Mucosa of descending colon (tissue), 3 donors: ENCODE results near the gene LYZL2. TPM values are rescaled to one million over a fixed set of nuclear protein-coding genes. Genes with fewer than 3 reads are reported as not detected.

ENCODE experiments used
- ATAC-seq: fragments of 200-7000 bp; cut with Tn5 transposase; one replicate; pipeline ENCODE4 v1.9.1; 2020; ENCODE audit warnings: mild to moderate bottlenecking, moderate library complexity
- DNase-seq, 3 donors: peaks; one replicate each; pipeline ENCODE4 v3.0.0-alpha.2; 2020
- H3K36me3 ChIP-seq: fragments of 200-600 bp; one replicate; pipeline ENCODE4 v1.8.0; 2021; ENCODE audit warnings: low read depth, mild to moderate bottlenecking
- H3K4me1 ChIP-seq: fragments of 200-600 bp; one replicate; pipeline ENCODE4 v1.8.0; 2021; ENCODE audit warnings: low read depth, mild to moderate bottlenecking
- H3K4me3 ChIP-seq: fragments of 200-600 bp; one replicate; pipeline ENCODE4 v1.8.0; 2021; ENCODE audit warnings: mild to moderate bottlenecking
- H3K9me3 ChIP-seq: fragments of 200-600 bp; one replicate; pipeline ENCODE4 v1.8.0; 2021; ENCODE audit warnings: mild to moderate bottlenecking
- CTCF ChIP-seq: fragments of 200-600 bp; IDR thresholded peaks from one replicate; pipeline ENCODE4 v1.8.0; 2022; ENCODE audit warnings: antibody characterized with exemption, mild to moderate bottlenecking
- intact Hi-C, 2 donors: fragments of 100-400 bp; cut with DNase I in 1 of 2; cut with micrococcal nuclease in 1 of 2; formaldehyde crosslinking; loops; one replicate each; pipeline versions ENCODE4 v1.11.0 to v1.11.1; 2022; cut with DNase I, micrococcal nuclease
- total RNA-seq, 3 donors: library from RNA; stranded (reverse); fragmentation: NEBNext Ultra II Directional in 2 of 3; extraction: Animal tissue kit (Norgen Biotek cat#: 25700) in 2 of 3; gene quantifications; one replicate each; pipeline versions ENCODE4 v1.2.1 to v1.2.4, GENCODE V29; 2021 to 2023
- donor health status: DM: no; HTN: no; CAD: no; lungs with moderate emphysema.
- donor health status: DM: no; HTN: no; CAD: no.
- donor health status: DM: no; HTN: yes; CAD: no.

Gene LYZL2
- total RNA-seq, 3 donors from 2014 or later, result not detected

GRCh38 chr10:30574432-30574796, 55.1 kb downstream of the LYZL2 start:
- no peaks in the 10 kb centered on the region for H3K4me1 ChIP-seq
- DNase-seq (no peak), ATAC-seq (no peak)
- no peaks in the 10 kb centered on the region for H3K36me3 ChIP-seq
- intact Hi-C loops, result no loop called here
- no peaks in the 10 kb centered on the region for H3K9me3 ChIP-seq
- H3K4me3 ChIP-seq, result no peak overlapping the region
- no peak for TF ChIP-seq CTCF

- no peak for TF ChIP-seq CTCF
- H3K4me1 ChIP-seq, result no peaks in the 10 kb centered on the region
- H3K36me3 ChIP-seq, result no peaks in the 10 kb centered on the region
- DNase-seq, result no peak
- no peak overlapping the region for H3K4me3 ChIP-seq
- intact Hi-C loops, result no loop called here
- H3K9me3 ChIP-seq, result no peaks in the 10 kb centered on the region
- ATAC-seq, result no peak
Observed at GRCh38 chr10:30573721-30574431, 55.7 kb downstream of the LYZL2 start.

GRCh38 chr10:30565449-30565848, 64.1 kb downstream of the LYZL2 start:
- no peak for DNase-seq

GRCh38 chr10:30562787-30563186, 66.8 kb downstream of the LYZL2 start:
- H3K9me3 ChIP-seq, result no peaks in the 10 kb centered on the region
- H3K4me1 ChIP-seq, result no peaks in the 10 kb centered on the region
- DNase-seq (no peak), ATAC-seq (no peak)
- intact Hi-C loops, result no loop called here
- no peaks in the 10 kb centered on the region for H3K36me3 ChIP-seq
- no peak for TF ChIP-seq CTCF
- H3K4me3 ChIP-seq, result no peak overlapping the region

More at GRCh38 chr10:30565449-30565848, 64.1 kb downstream of the LYZL2 start:
- H3K4me1 ChIP-seq, result no peaks in the 10 kb centered on the region
- no peaks in the 10 kb centered on the region for H3K36me3 ChIP-seq
- intact Hi-C loops, result no loop called here
- no peak overlapping the region for H3K4me3 ChIP-seq
- no peak for ATAC-seq
- no peak for TF ChIP-seq CTCF
- no peaks in the 10 kb centered on the region for H3K9me3 ChIP-seq

Other genes starting within 250 kb of the LYZL2 start
- gene MAP3K8, start 195.6 kb downstream of the LYZL2 start, total RNA-seq, result 10 to 100 TPM; 12.3 to 20.3 (median 18.1) TPM